ENCODE data around the gene TMIGD1. TPM values are rescaled to one million over a fixed set of nuclear protein-coding genes. Genes with fewer than 3 reads are reported as not detected.
A peak's percentile ranks its signal among the peaks of the same experiment; 100 is the strongest.

TMIGD1 gene
- total and polyA plus RNA-seq, 2 of the 13 experiments (the other 11 are each of a cell fraction or from before 2014, with no cell fraction given) = not detected

DNA sequence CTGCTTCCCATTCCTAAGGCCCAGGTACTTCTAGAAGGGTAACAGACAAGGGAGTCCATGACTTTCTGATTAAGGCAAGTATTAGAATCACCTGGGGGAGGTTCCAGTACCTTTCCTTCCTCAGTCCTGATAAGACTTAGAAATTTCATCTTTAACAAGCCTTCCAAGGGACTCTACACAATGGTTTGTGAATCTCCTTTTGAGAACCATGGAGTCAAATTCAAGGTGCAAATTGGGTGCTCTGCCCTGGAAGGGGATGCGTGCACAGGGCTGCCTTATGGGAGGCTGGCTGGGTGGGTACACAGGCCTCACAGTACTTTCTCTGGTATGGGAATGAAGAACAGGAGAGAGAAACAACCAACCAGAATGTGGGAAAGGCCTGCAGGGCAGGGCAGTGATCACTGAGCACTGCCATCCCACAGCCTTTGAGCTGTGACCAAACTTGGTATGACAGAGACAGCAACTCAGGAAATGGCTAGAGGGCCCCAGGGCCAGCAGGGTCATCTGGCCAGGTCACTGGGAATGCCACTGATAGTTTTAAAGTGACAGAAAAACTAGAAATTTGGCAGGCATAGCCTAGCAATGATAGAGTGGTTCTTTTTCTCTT lies 3.6 kb upstream of the TMIGD1 start (continued):
- TF ChIP-seq, protein P1, sequence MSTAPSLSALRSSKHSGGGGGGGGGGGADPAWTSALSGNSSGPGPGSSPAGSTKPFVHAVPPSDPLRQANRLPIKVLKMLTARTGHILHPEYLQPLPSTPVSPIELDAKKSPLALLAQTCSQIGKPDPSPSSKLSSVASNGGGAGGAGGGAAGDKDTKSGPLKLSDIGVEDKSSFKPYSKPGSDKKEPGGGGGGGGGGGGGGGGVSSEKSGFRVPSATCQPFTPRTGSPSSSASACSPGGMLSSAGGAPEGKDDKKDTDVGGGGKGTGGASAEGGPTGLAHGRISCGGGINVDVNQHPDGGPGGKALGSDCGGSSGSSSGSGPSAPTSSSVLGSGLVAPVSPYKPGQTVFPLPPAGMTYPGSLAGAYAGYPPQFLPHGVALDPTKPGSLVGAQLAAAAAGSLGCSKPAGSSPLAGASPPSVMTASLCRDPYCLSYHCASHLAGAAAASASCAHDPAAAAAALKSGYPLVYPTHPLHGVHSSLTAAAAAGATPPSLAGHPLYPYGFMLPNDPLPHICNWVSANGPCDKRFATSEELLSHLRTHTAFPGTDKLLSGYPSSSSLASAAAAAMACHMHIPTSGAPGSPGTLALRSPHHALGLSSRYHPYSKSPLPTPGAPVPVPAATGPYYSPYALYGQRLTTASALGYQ (CRISPR knock-in tag; IDR thresholded peaks at IDR 0.05) = no peak
- TF ChIP-seq RXRB (CRISPR knock-in tag; IDR thresholded peaks at IDR 0.05; ENCODE audit: borderline replicate concordance) (peak; percentile 90), RFXANK (CRISPR knock-in tag; IDR thresholded peaks at IDR 0.05) (no peak), ZNF557 (CRISPR knock-in tag; IDR thresholded peaks at IDR 0.05) (no peak), RBM39 (IDR thresholded peaks at IDR 0.05; ENCODE audit: low read depth, low read length, poor library complexity, severe bottlenecking) (no peak), POLR2A (IDR thresholded peaks at IDR 0.05; ENCODE audit: insufficient read depth in 1 of 2, low read depth in 2 of 2, low read length in 2 of 2) (peak; percentile 68 to 82), ZBTB20 (CRISPR knock-in tag; IDR thresholded peaks at IDR 0.05; ENCODE audit: borderline replicate concordance, low read depth) (peak; percentile 19; the same call in 1 of the 2 replicates), ZFYVE20 (CRISPR knock-in tag; IDR thresholded peaks at IDR 0.05; ENCODE audit: borderline replicate concordance, low read depth) (no peak), ARNTL (CRISPR knock-in tag; IDR thresholded peaks at IDR 0.05) (peak; percentile 47; the same call in 1 of the 2 replicates), ZNF761 (CRISPR knock-in tag; conservative IDR thresholded peaks at IDR 0.05) (peak; percentile 58; the same call in 1 of the 2 replicates), PPARG (CRISPR knock-in tag; conservative IDR thresholded peaks at IDR 0.05) (peak; percentile 72), POLR2AphosphoS5 (IDR thresholded peaks at IDR 0.05; ENCODE audit: low read depth, low read length) (peak; percentile 81), ZNF549 (CRISPR knock-in tag; IDR thresholded peaks at IDR 0.05) (no peak), SOX6 (IDR thresholded peaks at IDR 0.05) (no peak), SOX6 (CRISPR knock-in tag; IDR thresholded peaks at IDR 0.05) (peak; percentile 51; the same call in 1 of the 2 replicates)
- TF ChIP-seq, protein P2, sequence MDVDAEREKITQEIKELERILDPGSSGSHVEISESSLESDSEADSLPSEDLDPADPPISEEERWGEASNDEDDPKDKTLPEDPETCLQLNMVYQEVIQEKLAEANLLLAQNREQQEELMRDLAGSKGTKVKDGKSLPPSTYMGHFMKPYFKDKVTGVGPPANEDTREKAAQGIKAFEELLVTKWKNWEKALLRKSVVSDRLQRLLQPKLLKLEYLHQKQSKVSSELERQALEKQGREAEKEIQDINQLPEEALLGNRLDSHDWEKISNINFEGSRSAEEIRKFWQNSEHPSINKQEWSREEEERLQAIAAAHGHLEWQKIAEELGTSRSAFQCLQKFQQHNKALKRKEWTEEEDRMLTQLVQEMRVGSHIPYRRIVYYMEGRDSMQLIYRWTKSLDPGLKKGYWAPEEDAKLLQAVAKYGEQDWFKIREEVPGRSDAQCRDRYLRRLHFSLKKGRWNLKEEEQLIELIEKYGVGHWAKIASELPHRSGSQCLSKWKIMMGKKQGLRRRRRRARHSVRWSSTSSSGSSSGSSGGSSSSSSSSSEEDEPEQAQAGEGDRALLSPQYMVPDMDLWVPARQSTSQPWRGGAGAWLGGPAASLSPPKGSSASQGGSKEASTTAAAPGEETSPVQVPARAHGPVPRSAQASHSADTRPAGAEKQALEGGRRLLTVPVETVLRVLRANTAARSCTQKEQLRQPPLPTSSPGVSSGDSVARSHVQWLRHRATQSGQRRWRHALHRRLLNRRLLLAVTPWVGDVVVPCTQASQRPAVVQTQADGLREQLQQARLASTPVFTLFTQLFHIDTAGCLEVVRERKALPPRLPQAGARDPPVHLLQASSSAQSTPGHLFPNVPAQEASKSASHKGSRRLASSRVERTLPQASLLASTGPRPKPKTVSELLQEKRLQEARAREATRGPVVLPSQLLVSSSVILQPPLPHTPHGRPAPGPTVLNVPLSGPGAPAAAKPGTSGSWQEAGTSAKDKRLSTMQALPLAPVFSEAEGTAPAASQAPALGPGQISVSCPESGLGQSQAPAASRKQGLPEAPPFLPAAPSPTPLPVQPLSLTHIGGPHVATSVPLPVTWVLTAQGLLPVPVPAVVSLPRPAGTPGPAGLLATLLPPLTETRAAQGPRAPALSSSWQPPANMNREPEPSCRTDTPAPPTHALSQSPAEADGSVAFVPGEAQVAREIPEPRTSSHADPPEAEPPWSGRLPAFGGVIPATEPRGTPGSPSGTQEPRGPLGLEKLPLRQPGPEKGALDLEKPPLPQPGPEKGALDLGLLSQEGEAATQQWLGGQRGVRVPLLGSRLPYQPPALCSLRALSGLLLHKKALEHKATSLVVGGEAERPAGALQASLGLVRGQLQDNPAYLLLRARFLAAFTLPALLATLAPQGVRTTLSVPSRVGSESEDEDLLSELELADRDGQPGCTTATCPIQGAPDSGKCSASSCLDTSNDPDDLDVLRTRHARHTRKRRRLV (CRISPR knock-in tag; IDR thresholded peaks at IDR 0.05) = peak; percentile 74; the same call in 1 of the 2 replicates
- TF ChIP-seq, protein P3, sequence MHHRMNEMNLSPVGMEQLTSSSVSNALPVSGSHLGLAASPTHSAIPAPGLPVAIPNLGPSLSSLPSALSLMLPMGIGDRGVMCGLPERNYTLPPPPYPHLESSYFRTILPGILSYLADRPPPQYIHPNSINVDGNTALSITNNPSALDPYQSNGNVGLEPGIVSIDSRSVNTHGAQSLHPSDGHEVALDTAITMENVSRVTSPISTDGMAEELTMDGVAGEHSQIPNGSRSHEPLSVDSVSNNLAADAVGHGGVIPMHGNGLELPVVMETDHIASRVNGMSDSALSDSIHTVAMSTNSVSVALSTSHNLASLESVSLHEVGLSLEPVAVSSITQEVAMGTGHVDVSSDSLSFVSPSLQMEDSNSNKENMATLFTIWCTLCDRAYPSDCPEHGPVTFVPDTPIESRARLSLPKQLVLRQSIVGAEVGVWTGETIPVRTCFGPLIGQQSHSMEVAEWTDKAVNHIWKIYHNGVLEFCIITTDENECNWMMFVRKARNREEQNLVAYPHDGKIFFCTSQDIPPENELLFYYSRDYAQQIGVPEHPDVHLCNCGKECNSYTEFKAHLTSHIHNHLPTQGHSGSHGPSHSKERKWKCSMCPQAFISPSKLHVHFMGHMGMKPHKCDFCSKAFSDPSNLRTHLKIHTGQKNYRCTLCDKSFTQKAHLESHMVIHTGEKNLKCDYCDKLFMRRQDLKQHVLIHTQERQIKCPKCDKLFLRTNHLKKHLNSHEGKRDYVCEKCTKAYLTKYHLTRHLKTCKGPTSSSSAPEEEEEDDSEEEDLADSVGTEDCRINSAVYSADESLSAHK (CRISPR knock-in tag; IDR thresholded peaks at IDR 0.05; ENCODE audit: borderline replicate concordance) = no peak
- TF ChIP-seq, protein P4, sequence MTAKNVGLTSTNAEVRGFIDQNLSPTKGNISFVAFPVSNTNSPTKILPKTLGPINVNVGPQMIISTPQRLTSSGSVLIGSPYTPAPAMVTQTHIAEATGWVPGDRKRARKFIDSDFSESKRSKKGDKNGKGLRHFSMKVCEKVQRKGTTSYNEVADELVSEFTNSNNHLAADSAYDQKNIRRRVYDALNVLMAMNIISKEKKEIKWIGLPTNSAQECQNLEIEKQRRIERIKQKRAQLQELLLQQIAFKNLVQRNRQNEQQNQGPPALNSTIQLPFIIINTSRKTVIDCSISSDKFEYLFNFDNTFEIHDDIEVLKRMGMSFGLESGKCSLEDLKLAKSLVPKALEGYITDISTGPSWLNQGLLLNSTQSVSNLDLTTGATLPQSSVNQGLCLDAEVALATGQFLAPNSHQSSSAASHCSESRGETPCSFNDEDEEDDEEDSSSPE (CRISPR knock-in tag; IDR thresholded peaks at IDR 0.05) = 0 out of 2 replicates have a peak, but pooled peaks have one; percentile 16
- TF ChIP-seq, protein P5, sequence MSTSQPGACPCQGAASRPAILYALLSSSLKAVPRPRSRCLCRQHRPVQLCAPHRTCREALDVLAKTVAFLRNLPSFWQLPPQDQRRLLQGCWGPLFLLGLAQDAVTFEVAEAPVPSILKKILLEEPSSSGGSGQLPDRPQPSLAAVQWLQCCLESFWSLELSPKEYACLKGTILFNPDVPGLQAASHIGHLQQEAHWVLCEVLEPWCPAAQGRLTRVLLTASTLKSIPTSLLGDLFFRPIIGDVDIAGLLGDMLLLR (CRISPR knock-in tag; IDR thresholded peaks at IDR 0.05) = no peak
